ENCODE measurements around the gene SUMF1. TPM values are rescaled to one million over a fixed set of nuclear protein-coding genes. Genes with fewer than 3 reads are reported as not detected.

Gene SUMF1
- total and polyA plus RNA-seq, 2 of the 13 experiments (the other 11 are each of a cell fraction or from before 2014, with no cell fraction given) = 18.5 to 28.9 TPM

DNA sequence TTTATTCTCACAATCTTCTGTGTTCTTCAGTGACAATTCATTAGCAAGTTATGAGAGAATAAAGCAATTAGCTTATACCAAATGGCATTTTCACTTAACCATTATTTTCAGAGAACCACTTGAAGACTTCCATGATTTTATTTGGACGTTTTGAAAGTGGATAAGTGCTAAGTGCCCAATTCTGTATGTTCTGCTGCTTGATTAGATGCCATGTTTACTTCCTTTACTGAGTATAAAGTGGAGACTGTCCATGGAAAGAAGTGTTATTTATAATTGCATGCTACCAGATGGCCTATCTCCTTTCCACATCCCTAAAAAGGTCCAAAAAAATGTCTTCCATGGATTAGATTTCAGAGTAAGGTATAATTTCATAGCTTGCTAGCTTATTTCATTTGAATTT lies 69.6 kb downstream of the SUMF1 start (continued):
- TF ChIP-seq, protein P1, sequence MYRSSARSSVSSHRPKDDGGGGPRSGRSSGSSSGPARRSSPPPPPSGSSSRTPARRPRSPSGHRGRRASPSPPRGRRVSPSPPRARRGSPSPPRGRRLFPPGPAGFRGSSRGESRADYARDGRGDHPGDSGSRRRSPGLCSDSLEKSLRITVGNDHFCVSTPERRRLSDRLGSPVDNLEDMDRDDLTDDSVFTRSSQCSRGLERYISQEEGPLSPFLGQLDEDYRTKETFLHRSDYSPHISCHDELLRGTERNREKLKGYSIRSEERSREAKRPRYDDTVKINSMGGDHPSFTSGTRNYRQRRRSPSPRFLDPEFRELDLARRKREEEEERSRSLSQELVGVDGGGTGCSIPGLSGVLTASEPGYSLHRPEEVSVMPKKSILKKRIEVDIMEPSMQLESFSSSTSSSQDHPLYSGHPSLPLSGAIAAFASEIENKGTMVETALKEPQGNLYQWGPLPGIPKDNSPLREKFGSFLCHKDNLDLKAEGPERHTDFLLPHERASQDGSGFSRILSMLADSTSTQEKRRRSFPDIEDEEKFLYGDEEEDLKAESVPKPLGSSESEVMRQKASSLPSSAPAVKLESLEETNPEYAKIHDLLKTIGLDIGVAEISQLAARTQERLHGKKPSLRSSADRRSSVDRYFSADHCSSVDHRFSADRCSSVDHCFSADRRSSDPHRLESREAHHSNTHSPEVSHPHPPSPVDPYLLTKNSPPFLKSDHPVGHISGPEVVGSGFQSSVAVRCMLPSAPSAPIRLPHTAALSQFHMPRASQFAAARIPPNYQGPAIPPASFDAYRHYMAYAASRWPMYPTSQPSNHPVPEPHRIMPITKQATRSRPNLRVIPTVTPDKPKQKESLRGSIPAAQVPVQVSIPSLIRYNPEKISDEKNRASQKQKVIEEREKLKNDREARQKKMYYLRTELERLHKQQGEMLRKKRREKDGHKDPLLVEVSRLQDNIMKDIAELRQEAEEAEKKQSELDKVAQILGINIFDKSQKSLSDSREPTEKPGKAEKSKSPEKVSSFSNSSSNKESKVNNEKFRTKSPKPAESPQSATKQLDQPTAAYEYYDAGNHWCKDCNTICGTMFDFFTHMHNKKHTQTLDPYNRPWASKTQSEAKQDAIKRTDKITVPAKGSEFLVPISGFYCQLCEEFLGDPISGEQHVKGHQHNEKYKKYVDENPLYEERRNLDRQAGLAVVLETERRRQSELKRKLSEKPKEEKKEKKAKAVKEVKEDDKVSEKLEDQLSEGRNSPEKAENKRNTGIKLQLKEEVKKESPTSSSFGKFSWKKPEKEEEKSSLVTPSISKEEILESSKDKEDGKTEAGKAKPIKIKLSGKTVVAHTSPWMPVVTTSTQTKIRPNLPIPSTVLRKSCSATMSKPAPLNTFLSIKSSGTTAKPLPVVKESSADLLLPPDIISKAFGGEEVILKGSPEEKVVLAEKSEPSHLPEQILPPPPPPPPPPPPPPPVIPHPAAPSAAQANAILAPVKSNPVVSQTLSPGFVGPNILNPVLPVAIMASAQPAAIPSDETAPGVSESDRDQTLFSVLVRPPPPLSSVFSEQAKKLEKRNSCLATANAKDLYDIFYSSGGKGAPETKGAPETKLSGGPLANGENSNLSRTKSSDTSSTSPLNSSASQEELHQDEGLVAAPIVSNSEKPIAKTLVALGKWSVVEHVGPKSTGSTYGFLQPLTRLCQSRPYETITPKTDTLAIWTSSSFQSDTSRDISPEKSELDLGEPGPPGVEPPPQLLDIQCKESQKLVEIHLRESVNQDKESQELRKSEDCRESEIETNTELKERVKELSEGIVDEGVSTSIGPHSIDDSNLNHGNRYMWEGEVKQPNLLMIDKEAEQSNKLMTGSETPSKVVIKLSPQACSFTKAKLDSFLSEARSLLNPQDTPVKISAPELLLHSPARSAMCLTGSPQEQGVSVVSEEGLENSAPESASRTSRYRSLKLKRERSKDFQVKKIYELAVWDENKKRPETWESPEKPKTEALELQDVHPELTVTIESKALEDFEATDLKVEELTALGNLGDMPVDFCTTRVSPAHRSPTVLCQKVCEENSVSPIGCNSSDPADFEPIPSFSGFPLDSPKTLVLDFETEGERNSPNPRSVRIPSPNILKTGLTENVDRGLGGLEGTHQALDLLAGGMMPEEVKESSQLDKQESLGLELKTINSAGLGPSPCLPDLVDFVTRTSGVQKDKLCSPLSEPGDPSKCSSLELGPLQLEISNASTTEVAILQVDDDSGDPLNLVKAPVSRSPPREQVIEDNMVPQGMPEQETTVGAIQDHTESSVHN (CRISPR knock-in tag; IDR thresholded peaks at IDR 0.05) = no peak
- TF ChIP-seq ZNF75D (CRISPR knock-in tag; IDR thresholded peaks at IDR 0.05; ENCODE audit: borderline replicate concordance) = no peak
- no peak for TF ChIP-seq ZNF317 (CRISPR knock-in tag; IDR thresholded peaks at IDR 0.05)
- TF ChIP-seq PLRG1 (conservative IDR thresholded peaks at IDR 0.05) = no peak

DNA sequence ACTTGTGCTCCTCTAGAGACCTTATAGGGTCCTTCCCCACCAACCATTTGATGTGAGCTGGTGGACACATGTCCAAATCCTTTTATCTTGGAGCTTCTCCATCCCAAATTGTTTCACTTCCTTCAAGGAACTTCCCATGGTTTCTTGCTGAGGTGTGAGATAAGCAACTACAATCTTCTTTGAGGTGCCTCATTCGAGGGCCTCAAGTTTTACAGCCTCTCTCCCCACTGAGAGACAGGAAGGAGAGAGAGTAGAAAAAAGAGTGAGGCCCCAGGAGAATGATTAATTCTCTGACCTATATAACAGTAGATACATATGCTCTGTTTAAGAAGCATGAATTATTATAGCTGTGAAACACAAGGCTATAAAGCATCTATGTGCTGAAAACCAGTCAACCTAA lies 70.5 kb downstream of the SUMF1 start:
- WGBS (ENCODE audit: low lambda C conversion rate) = 69% methylated on average over 1 of the region's 1 CpG
- CTCF ChIA-PET (ENCODE audit: low intra/inter-chr PET ratio, low total read pairs) = no interaction called here
- Histone ChIP-seq H3K27me3 (ENCODE audit: control insufficient read depth in 1 of 2, insufficient read depth in 2 of 2, low read length in 2 of 2) (no peaks in the 10 kb centered on the region), H3K79me2 (ENCODE audit: insufficient read depth, low read length) (no peaks in the 10 kb centered on the region), H3K4me3 (replicated peaks in 1 of 3; ENCODE audit: insufficient read depth in 1 of 3, low read depth in 2 of 3, low read length in 3 of 3) (no peak overlapping the region), H3K9me3 (ENCODE audit: low read length) (no peaks in the 10 kb centered on the region), H3K4me1 (ENCODE audit: insufficient read depth, low read length) (no peaks in the 10 kb centered on the region), H3K9ac (ENCODE audit: insufficient read depth, low read depth, low read length) (no peak overlapping the region), H3K27ac (ENCODE audit: extremely low read length, insufficient read depth, low read length) (no peak overlapping the region), H3K4me2 (ENCODE audit: low read depth, low read length) (no peak overlapping the region), H3K36me3 (replicated peaks in 1 of 2; ENCODE audit: control insufficient read depth in 1 of 2, insufficient read depth in 2 of 2, low read length in 2 of 2) (peaks cover 0 to 13% of the 10 kb centered on the region in 2 experiments; a peak in 1 of 5 replicates), H4K20me1 (ENCODE audit: insufficient read depth, low read length) (no peaks in the 10 kb centered on the region), H2AFZ (ENCODE audit: low read length) (no peak overlapping the region)
- POLR2A ChIA-PET = no interaction called here
- ATAC-seq (no peak), FAIRE-seq (no peak), DNase-seq (ENCODE audit: low spot score) (no peak)
- BruUV-seq (replicated peaks) = no TSS peak
- TF ChIP-seq, protein P2, sequence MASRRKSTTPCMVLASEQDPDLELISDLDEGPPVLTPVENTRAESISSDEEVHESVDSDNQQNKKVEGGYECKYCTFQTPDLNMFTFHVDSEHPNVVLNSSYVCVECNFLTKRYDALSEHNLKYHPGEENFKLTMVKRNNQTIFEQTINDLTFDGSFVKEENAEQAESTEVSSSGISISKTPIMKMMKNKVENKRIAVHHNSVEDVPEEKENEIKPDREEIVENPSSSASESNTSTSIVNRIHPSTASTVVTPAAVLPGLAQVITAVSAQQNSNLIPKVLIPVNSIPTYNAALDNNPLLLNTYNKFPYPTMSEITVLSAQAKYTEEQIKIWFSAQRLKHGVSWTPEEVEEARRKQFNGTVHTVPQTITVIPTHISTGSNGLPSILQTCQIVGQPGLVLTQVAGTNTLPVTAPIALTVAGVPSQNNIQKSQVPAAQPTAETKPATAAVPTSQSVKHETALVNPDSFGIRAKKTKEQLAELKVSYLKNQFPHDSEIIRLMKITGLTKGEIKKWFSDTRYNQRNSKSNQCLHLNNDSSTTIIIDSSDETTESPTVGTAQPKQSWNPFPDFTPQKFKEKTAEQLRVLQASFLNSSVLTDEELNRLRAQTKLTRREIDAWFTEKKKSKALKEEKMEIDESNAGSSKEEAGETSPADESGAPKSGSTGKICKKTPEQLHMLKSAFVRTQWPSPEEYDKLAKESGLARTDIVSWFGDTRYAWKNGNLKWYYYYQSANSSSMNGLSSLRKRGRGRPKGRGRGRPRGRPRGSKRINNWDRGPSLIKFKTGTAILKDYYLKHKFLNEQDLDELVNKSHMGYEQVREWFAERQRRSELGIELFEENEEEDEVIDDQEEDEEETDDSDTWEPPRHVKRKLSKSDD (CRISPR knock-in tag; IDR thresholded peaks at IDR 0.05; ENCODE audit: low read depth) = no peak
- TF ChIP-seq ZNF768 (CRISPR knock-in tag; IDR thresholded peaks at IDR 0.05) = no peak
- no peak for TF ChIP-seq KLF13 (CRISPR knock-in tag; IDR thresholded peaks at IDR 0.05)
- no peak for TF ChIP-seq ZFX (CRISPR knock-in tag; IDR thresholded peaks at IDR 0.05; ENCODE audit: low read depth)
- TF ChIP-seq ZNF296 (CRISPR knock-in tag; conservative IDR thresholded peaks at IDR 0.05) = no peak
- no peak for TF ChIP-seq GFI1 (CRISPR knock-in tag; IDR thresholded peaks at IDR 0.05; ENCODE audit: borderline replicate concordance)
- in situ Hi-C loops (cut with HindIII; ENCODE audit: extremely low pct_ligation_motif_present, low pct_unique_long_range_greater_than_20kb) (no loop called here), intact Hi-C loops (cut with micrococcal nuclease; ENCODE audit: unreplicated experiment) (no loop called here)
